Measurements from ENCODE around the gene TMTC1. TPM values are rescaled to one million over a fixed set of nuclear protein-coding genes. Genes with fewer than 3 reads are reported as not detected.

The TMTC1 gene
- total and polyA plus RNA-seq, 2 donors (not counting 1 experiment from before 2014, with no cell fraction given) = not detected

DNA sequence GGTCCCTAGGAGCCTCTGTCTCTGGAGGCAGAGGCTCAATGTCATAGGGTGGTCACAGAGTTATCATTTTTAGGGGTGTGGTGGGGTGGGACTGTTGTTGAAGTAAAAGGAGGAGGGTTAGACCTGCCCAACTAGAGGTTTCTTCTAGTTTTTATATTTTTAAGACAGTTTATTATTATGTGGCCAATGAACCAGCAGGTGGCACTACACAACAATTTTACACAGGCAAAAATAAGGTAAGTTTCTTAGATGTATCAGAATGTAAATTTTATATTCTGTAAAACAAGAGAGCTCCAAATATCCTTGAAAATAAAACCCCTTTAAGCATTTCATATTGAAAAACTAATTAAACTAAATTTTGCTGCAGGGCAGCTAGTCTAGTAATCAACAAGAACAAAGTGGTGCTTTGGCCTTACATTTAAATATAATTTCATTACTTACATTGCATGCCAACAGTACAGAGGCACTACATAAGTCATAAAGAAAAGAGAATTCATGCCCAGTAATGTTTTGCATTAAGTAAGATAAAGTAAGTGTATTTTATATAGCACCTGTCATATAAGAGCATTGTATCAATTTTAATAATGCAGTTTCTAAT is 264.1 kb downstream of the TMTC1 start:
- no peak overlapping the region for H3K4me3 ChIP-seq (ENCODE audit: control extremely low read depth in 1 of 5, extremely low read depth in 1 of 5, insufficient read depth in 1 of 5, low read depth in 2 of 5, low read length in 4 of 5)
- Mint-ChIP-seq H3K27ac (no peak overlapping the region), H3K9me3 (ENCODE audit: insufficient read depth) (no peaks in the 10 kb centered on the region), H3K4me1 (no peaks in the 10 kb centered on the region), H3K4me3 (no peak overlapping the region), H3K27me3 (peaks cover 9% of the 10 kb centered on the region)
- CTCF ChIA-PET = interaction anchor here (1.2 to 4.0 kb wide), 10 partner anchors 8 to 1328 kb away, joined by 3 to 37 read pairs (median 4); no protein-coding TSS in a partner anchor
- H2AFZ ChIP-seq (ENCODE audit: insufficient read depth, low read depth, low read length, poor library complexity, severe bottlenecking) = no peak overlapping the region
- intact Hi-C loops (cut with micrococcal nuclease) = loop anchor here (1.0 kb wide), 1 partner anchor 1325 kb away; no protein-coding TSS in a partner anchor
- H3K79me2 ChIP-seq (ENCODE audit: control insufficient read depth, insufficient read depth, low read length) = no peaks in the 10 kb centered on the region
- no peak for ATAC-seq (ENCODE audit: low read depth)
- no peak overlapping the region for H3K9ac ChIP-seq (ENCODE audit: low read length)
- H3K27me3 ChIP-seq (replicated peaks in 1 of 4; ENCODE audit: control extremely low read depth in 1 of 4, control insufficient read depth in 3 of 4, insufficient read depth in 4 of 4, low read length in 3 of 4) = no peaks in the 10 kb centered on the region
- POLR2A ChIA-PET = no interaction called here
- no peak overlapping the region for H3K4me2 ChIP-seq (replicated peaks; ENCODE audit: low read depth, low read length, poor library complexity, severe bottlenecking)
- H3K9me3 ChIP-seq (ENCODE audit: control extremely low read depth in 1 of 3, control insufficient read depth in 2 of 3, insufficient read depth in 1 of 3, low read length in 2 of 3) = no peaks in the 10 kb centered on the region
- peak; percentile 46 for DNase-seq
- no peak overlapping the region for H3K27ac ChIP-seq (ENCODE audit: low read length in 2 of 2)
- no peaks in the 10 kb centered on the region for H3K4me1 ChIP-seq (ENCODE audit: control insufficient read depth in 2 of 2, insufficient read depth in 2 of 2, low read length in 2 of 2)
- H3K36me3 ChIP-seq (replicated peaks in 1 of 2; ENCODE audit: control extremely low read depth in 1 of 2, control insufficient read depth in 1 of 2, extremely low read depth in 1 of 2, insufficient read depth in 2 of 2, low read length in 1 of 2) = no peaks in the 10 kb centered on the region
- TF ChIP-seq, protein P1, sequence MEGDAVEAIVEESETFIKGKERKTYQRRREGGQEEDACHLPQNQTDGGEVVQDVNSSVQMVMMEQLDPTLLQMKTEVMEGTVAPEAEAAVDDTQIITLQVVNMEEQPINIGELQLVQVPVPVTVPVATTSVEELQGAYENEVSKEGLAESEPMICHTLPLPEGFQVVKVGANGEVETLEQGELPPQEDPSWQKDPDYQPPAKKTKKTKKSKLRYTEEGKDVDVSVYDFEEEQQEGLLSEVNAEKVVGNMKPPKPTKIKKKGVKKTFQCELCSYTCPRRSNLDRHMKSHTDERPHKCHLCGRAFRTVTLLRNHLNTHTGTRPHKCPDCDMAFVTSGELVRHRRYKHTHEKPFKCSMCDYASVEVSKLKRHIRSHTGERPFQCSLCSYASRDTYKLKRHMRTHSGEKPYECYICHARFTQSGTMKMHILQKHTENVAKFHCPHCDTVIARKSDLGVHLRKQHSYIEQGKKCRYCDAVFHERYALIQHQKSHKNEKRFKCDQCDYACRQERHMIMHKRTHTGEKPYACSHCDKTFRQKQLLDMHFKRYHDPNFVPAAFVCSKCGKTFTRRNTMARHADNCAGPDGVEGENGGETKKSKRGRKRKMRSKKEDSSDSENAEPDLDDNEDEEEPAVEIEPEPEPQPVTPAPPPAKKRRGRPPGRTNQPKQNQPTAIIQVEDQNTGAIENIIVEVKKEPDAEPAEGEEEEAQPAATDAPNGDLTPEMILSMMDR (IDR thresholded peaks at IDR 0.05) = peak; percentile 70
- no peak for TF ChIP-seq EZH2 (IDR thresholded peaks at IDR 0.05; ENCODE audit: borderline replicate concordance, insufficient read depth, low read depth, low read length, poor library complexity, severe bottlenecking)
- H4K20me1 ChIP-seq (ENCODE audit: control insufficient read depth, insufficient read depth, low read length, poor library complexity, severe bottlenecking) = no peaks in the 10 kb centered on the region

DNA sequence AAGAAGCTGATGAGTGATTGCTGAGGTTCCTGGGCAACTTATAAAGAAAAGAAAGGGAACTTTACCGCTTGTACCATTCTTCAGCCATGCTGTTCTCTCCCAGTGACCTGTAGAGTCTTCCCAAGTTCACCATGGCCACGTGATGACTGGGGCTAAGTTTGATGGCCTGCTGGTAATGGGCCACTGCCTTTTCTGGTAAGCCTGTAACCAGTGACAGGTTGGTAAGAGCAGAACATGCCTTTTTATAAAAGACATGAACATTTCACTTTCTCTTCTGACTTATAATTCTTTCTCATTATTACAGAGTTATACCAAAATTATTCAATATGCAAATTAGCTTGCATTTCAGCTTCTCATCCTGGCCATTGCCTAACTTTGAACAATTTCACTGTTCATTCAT is 265.3 kb downstream of the TMTC1 start:
- WGBS (ENCODE audit: insufficient coverage) = 91% methylated on average over 2 of the region's 2 CpGs
- no peaks in the 10 kb centered on the region for H3K9me3 Mint-ChIP-seq (ENCODE audit: insufficient read depth)

More for the DNA sequence above, 265.3 kb downstream of the TMTC1 start:
- no peaks in the 10 kb centered on the region for H3K79me2 ChIP-seq (ENCODE audit: control insufficient read depth, insufficient read depth, low read length)
- intact Hi-C loops (cut with micrococcal nuclease) = no loop called here
- no peak overlapping the region for H3K27ac ChIP-seq (ENCODE audit: low read length in 2 of 2)
- TF ChIP-seq EZH2 (IDR thresholded peaks at IDR 0.05; ENCODE audit: borderline replicate concordance, insufficient read depth, low read depth, low read length, poor library complexity, severe bottlenecking) = no peak
- TF ChIP-seq, protein P1 (IDR thresholded peaks at IDR 0.05) = no peak
- POLR2A ChIA-PET = no interaction called here
- Mint-ChIP-seq H3K27me3 (peaks cover 10% of the 10 kb centered on the region), H3K4me1 (no peaks in the 10 kb centered on the region), H3K4me3 (no peak overlapping the region), H3K27ac (no peak overlapping the region)
- CTCF ChIA-PET = interaction anchor here (0.8 to 4.0 kb wide), 8 partner anchors 8 to 1329 kb away, joined by 3 to 37 read pairs (median 4); no protein-coding TSS in a partner anchor
- H3K9me3 ChIP-seq (ENCODE audit: control extremely low read depth in 1 of 3, control insufficient read depth in 2 of 3, insufficient read depth in 1 of 3, low read length in 2 of 3) = no peaks in the 10 kb centered on the region
- no peak overlapping the region for H3K4me2 ChIP-seq (replicated peaks; ENCODE audit: low read depth, low read length, poor library complexity, severe bottlenecking)
- no peaks in the 10 kb centered on the region for H3K36me3 ChIP-seq (replicated peaks in 1 of 2; ENCODE audit: control extremely low read depth in 1 of 2, control insufficient read depth in 1 of 2, extremely low read depth in 1 of 2, insufficient read depth in 2 of 2, low read length in 1 of 2)
- H3K4me1 ChIP-seq (ENCODE audit: control insufficient read depth in 2 of 2, insufficient read depth in 2 of 2, low read length in 2 of 2) = no peaks in the 10 kb centered on the region
- no peaks in the 10 kb centered on the region for H4K20me1 ChIP-seq (ENCODE audit: control insufficient read depth, insufficient read depth, low read length, poor library complexity, severe bottlenecking)
- no peaks in the 10 kb centered on the region for H3K27me3 ChIP-seq (replicated peaks in 1 of 4; ENCODE audit: control extremely low read depth in 1 of 4, control insufficient read depth in 3 of 4, insufficient read depth in 4 of 4, low read length in 3 of 4)
- no peak overlapping the region for H2AFZ ChIP-seq (ENCODE audit: insufficient read depth, low read depth, low read length, poor library complexity, severe bottlenecking)
- no peak for ATAC-seq (ENCODE audit: low read depth)
- no peak for DNase-seq
- H3K4me3 ChIP-seq (ENCODE audit: control extremely low read depth in 1 of 5, extremely low read depth in 1 of 5, insufficient read depth in 1 of 5, low read depth in 2 of 5, low read length in 4 of 5) = no peak overlapping the region
- no peak overlapping the region for H3K9ac ChIP-seq (ENCODE audit: low read length)

Measured in B cell (primary cell).